Vagina (tissue), 2 donors: ENCODE results near the gene SRL.

Experiments used
- POLR2AphosphoS5 ChIP-seq, 2 donors: sonication (generic); formaldehyde crosslinking; IDR thresholded peaks; one replicate each; pipeline ENCODE4 v1.9.0; 2017; ENCODE audit warnings: antibody characterized with exemption in 2 of 2, mild to moderate bottlenecking in 2 of 2, low read depth in 1 of 2; ENCODE audit not compliant: insufficient read depth in 1 of 2
- TF ChIP-seq, protein P1 (sequence below), 3 experiments: fragments of 450-650 bp in 2 of 3; fragments of 200-600 bp in 1 of 3; sonication (generic) in 1 of 3; IDR thresholded peaks; one replicate each; pipeline ENCODE4 v1.5.1; 2017 to 2019; ENCODE audit warnings: antibody characterized with exemption in 3 of 3, mild to moderate bottlenecking in 2 of 3, moderate library complexity in 2 of 3

DNA sequence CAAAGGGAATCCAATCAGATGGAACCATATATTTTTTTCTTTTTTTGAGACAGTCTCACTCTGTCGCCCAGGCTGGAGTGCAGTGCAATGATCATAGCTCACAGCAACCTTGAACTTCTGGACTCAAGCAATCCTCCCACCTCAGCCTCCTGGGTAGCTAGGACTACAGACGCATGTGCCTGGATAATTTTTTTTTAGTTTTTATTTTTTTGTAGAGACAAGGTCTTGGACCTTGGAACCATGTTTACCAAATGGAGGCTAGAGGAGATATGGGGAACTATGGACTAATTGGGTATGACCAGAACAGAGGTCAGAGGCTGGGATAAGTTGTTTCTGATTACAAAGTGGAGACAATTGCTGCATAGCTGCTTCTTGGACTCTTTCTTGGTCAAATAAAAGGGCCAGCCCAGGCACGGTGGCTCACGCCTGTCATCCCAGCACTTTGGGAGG is 84.5 kb downstream of the SRL start:
- TF ChIP-seq, protein P1, sequence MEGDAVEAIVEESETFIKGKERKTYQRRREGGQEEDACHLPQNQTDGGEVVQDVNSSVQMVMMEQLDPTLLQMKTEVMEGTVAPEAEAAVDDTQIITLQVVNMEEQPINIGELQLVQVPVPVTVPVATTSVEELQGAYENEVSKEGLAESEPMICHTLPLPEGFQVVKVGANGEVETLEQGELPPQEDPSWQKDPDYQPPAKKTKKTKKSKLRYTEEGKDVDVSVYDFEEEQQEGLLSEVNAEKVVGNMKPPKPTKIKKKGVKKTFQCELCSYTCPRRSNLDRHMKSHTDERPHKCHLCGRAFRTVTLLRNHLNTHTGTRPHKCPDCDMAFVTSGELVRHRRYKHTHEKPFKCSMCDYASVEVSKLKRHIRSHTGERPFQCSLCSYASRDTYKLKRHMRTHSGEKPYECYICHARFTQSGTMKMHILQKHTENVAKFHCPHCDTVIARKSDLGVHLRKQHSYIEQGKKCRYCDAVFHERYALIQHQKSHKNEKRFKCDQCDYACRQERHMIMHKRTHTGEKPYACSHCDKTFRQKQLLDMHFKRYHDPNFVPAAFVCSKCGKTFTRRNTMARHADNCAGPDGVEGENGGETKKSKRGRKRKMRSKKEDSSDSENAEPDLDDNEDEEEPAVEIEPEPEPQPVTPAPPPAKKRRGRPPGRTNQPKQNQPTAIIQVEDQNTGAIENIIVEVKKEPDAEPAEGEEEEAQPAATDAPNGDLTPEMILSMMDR (IDR thresholded peaks at IDR 0.05) = no peak
- no peak for TF ChIP-seq POLR2AphosphoS5 (IDR thresholded peaks at IDR 0.05; ENCODE audit: insufficient read depth in 1 of 2, low read depth in 1 of 2)
